GM06990 (cell line): ENCODE data around the gene NT5C3B.
"Not testable (repeated sequence)": the region's sequence is repeated elsewhere in the genome, so short reads cannot be mapped to it uniquely, and the experiment has no call there.

Source experiments
- DNase-seq: peaks from one replicate; pipeline ENCODE4 v3.0.0-alpha.2; 2011; ENCODE audit not compliant: insufficient read length; ENCODE audit errors: extremely low read depth
- H3K27me3 ChIP-seq: replicated peaks from 2 replicates; pipeline ENCODE4 v1.6.0; 2011; ENCODE audit warnings: low read length; ENCODE audit not compliant: control insufficient read depth, insufficient read depth
- H3K36me3 ChIP-seq: 2 replicates; pipeline ENCODE4 v1.5.1; 2011; ENCODE audit warnings: low read length; ENCODE audit not compliant: control insufficient read depth, insufficient read depth
- H3K4me3 ChIP-seq: replicated peaks from 2 replicates; pipeline ENCODE4 v1.5.1; 2011; ENCODE audit warnings: low read depth, mild to moderate bottlenecking, control low read depth, low read length
- CTCF ChIP-seq: IDR thresholded peaks from 2 replicates; pipeline ENCODE4 v1.5.1; 2011; ENCODE audit warnings: low read length, control low read depth, mild to moderate bottlenecking, inconsistent platforms; ENCODE audit not compliant: insufficient read depth, poor library complexity, severe bottlenecking

NT5C3B gene

GRCh38 chr17:41836550-41837196 lies 641 bp upstream of the NT5C3B start:
- TF ChIP-seq CTCF: no peak
- Histone ChIP-seq H3K27me3 (no peaks in the 10 kb centered on the region), H3K36me3 (no peaks in the 10 kb centered on the region), H3K4me3 (peak overlapping the region; percentile 83)
- DNase-seq: no peak

GRCh38 chr17:41835214-41835799 lies 725 bp downstream of the NT5C3B start:
- no peaks in the 10 kb centered on the region; the same call in none of the 2 replicates for H3K36me3 ChIP-seq
- peak overlapping the region; percentile 83 for H3K4me3 ChIP-seq
- no peak for TF ChIP-seq CTCF
- H3K27me3 ChIP-seq: no peaks in the 10 kb centered on the region
- DNase-seq: no peak

DNA sequence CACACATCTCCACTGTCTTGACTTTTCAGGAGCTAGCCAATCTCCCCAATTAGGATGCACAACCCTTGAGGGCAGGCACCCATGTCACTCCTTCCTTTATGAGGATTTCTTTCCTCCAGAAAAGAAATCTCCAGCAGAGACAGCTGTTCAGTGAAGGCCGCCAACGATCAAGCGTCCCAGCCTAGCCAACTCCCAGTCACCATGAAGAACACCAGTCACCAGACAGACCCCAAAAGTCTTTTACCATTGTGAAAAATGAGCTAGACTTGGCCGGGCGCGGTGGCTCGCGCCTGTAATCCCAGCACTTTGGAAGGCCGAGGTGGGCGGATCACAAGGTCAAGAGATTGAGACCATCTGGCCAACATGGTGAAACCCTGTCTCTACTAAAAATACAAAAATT lies 6.1 kb downstream of the NT5C3B start:
- H3K27me3 ChIP-seq, H3K36me3 ChIP-seq, H3K4me3 ChIP-seq, DNase-seq: not testable (repeated sequence)

DNA sequence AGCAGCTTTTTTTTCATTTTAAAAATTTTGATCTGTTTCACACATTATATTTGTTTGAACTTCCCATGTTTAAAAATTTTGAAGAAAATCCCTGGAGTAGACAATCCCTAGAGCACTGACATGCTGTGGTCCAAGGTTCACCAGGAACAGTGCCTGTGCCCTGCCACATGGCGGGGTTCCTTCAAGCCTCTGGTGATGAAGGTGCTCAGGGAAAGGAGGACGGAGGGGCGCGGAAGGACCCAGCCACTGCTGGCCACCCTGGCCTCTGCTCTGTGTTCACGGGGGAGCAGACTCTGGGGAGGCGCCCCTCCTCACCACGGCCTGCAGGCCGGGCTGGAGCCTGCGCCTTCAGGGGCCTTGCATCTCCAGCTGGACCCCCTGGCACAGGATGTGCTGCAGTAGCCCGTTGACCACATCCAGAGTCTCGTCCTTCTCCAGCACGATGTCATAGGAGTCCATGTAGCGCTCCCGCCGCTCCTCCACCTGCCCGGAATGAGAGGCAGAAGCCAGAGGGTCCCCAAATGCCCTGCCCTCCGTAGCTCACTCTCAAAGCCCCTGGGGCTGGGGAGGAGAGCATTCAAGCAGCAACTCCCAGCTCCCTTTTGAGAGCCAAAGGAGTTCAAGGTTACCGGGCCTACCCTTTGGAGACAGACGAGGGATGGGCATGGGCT lies 10.7 kb downstream of the NT5C3B start:
- DNase-seq: no peak
- no peak for TF ChIP-seq CTCF
- H3K36me3 ChIP-seq: peaks cover 8% of the 10 kb centered on the region
- no peak overlapping the region for H3K4me3 ChIP-seq
- H3K27me3 ChIP-seq: no peaks in the 10 kb centered on the region

GRCh38 chr17:41824086-41824485 lies 11.9 kb downstream of the NT5C3B start:
- Histone ChIP-seq H3K36me3 (peaks cover 8% of the 10 kb centered on the region), H3K4me3 (no peak overlapping the region), H3K27me3 (no peaks in the 10 kb centered on the region)
- TF ChIP-seq CTCF: no peak
- DNase-seq: no peak

- no peak for DNase-seq
- Histone ChIP-seq H3K27me3 (no peaks in the 10 kb centered on the region), H3K36me3 (peaks cover 7% of the 10 kb centered on the region), H3K4me3 (no peak overlapping the region)
- TF ChIP-seq CTCF: no peak
These were observed 12.5 kb downstream of the NT5C3B start for GRCh38 chr17:41823580-41823979.
